HK-2 (cell line): ENCODE data around the gene C16orf74.

Experiments used
- DNase-seq: peaks from one replicate; pipeline ENCODE4 v3.0.0-alpha.2; 2018; ENCODE audit not compliant: unreplicated experiment

The C16orf74 gene

GRCh38 chr16:85696781-85697180 is 54.1 kb downstream of the C16orf74 start:
- no peak for DNase-seq

GRCh38 chr16:85695196-85696128 is 55.4 kb downstream of the C16orf74 start:
- DNase-seq, result no peak

- no peak for DNase-seq
Observed at GRCh38 chr16:85690469-85691064, 60.3 kb downstream of the C16orf74 start.

- no peak for DNase-seq
Observed at GRCh38 chr16:85689950-85690320, 61.0 kb downstream of the C16orf74 start.

- no peak for DNase-seq
Observed at GRCh38 chr16:85689285-85689949, 61.5 kb downstream of the C16orf74 start.

- DNase-seq, result peak; percentile 91
Observed at GRCh38 chr16:85688586-85689284, 62.2 kb downstream of the C16orf74 start, which contains the start of gene GINS2. TSS of gene GINS2 (minus strand) at chr16:85688954. CDS start at chr16:85688898, 56 bp downstream.

GRCh38 chr16:85687651-85688471 is 63.0 kb downstream of the C16orf74 start:
- no peak for DNase-seq

DNA sequence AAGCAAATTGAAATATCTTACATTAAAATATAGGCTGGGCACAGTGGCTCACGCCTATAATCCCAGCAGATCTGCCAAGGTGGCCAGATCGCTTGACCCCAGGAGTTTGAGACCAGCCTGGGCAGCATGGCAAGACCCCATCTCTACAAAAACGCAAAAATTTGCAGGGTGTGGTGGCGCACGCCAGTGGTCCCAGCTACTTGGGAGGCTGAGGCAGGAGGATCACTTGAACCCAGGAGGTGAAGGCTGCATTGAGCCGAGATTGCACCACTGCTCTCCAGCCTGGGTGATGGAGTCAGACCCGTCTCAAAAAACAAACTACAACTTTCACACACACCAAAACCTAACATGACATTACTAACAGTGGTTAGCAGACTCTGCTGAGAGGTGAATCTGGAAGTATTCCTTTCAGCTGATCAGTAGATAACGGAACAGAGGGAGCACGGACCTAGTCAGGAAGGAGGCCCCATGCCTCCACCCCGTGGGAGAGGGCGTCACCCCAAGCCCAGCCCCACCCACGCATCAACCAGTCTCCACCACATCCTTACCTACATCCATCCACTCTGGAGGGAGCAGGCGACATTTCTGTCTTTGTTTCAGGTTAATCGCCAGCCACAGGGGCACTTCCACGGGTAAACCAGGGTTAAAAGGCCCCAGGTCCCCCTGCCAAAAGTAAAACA is 63.8 kb downstream of the C16orf74 start:
- DNase-seq, result no peak

GRCh38 chr16:85685251-85685650 is 65.6 kb downstream of the C16orf74 start:
- DNase-seq, result no peak

DNA sequence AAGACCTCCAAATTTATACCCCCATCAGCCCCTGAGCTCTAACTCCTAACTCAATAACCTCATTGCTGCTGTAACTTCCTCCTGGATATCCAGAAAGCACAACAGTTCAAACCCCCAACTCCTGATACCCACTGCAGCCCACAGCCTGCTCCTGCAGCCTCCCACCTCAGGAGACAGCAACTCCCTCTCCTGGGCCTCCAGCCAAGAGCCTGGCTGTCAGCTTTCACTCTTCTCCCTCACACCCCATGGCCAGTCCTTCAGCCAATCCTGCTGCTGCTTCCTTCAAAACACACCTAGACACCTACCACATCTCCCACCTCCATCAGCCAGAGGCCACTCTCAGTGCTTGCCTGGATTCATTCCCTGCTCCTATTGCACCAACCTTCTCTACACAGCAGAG is 67.5 kb downstream of the C16orf74 start:
- no peak for DNase-seq

- DNase-seq, result no peak
Observed at GRCh38 chr16:85682516-85682915, 68.4 kb downstream of the C16orf74 start.

GRCh38 chr16:85681255-85681654 is 69.6 kb downstream of the C16orf74 start:
- DNase-seq, result no peak

DNA sequence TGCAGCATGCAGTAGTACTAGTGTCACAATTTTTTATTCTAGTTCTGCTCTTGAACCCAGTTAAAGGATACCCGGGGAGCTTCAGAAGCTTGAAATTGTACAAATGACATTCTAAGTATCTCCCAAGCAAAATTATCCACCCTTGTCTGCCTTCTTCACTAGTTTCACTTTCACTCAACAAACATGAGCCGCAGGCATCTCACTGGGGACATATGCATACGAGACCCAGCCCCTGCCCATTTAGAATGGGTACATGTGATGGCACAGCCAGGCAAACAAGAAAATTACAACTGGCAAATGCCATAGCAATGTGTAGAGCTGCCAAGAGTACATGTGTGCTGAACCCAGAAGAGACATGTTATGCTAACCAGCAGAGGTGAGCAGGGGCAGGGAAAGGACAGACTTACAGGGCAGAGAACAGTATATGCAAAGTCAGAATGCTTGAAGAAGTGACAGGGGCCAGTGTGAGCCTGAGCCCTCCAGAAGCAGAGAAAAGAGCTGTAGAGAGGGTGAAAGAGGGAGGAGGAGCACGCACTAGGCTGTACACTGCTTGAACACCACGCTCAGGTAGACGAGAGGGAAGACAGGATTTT is 70.4 kb downstream of the C16orf74 start:
- DNase-seq, result no peak

DNA sequence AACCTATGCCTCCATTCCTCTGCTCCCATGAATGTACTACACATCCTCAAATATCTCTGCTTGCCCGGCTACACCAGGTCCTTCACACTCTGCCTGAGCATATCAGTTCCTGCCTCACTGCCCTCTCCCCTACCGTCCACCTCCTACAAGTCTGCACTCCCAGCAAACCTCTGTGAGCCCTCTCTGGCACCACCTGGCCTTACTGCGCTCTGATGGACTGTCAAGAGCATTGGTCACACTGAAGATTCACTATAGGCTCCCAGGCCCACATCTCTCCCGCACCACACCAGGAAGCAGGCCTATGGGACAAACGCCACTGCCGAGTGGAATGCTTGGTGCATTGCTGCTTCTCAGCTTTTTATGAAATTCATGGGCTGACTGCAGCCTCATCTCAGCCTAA is 71.0 kb downstream of the C16orf74 start:
- no peak for DNase-seq

- no peak for DNase-seq
Observed at GRCh38 chr16:85678821-85679220, 72.1 kb downstream of the C16orf74 start.

DNA sequence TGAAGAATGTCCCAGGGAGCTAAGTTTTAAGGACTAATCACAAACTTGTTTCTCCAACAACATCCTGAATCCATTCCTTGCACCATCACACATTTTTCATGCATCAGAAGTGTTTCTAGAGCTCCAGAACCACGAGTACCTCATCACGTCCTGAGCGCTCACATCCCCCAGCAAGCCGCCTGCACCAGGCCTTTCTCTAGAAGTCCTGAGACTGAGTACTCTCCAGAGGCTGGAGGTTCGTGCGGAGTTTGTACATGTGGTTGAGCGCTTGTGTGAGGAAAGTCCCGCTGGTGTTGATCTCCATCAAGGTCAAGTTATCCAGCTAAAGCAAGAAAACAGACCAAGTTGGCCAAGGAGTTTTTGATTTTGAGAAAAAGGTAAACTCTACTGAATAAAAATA is 72.9 kb downstream of the C16orf74 start:
- no peak for DNase-seq

GRCh38 chr16:85677383-85677967 is 73.4 kb downstream of the C16orf74 start:
- DNase-seq, result no peak

- DNase-seq, result no peak
Observed at GRCh38 chr16:85676466-85676865, 74.4 kb downstream of the C16orf74 start.

DNA sequence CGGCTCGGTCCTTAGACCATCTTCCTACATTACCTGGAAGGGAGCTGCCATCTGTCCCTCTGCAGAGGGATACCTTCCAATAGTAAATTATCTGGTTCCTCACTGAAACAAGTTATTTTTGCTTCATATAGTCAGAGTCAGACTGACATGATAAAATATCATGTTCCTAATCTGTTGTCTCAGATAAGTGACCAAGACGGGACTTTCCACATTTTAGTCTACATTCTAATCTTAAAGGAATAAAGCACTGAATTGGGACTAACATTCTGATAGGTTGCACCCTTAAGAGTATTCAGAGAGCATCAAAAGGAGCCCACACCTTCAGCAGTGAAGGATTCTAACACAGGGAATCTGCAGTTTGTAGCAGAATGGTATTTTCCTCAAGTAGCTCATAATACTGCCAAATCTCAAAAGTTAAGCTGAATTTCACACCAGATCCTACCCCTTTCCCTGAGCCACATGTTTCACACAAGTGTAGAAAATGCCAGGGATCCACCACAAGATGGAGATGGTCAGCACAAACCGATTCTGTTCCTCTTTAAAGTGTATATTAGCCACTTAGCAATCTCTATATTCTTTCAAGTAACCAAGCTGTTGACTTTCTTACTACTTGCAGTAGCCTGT is 75.5 kb downstream of the C16orf74 start:
- no peak for DNase-seq
